GM08714 (cell line): ENCODE measurements around the gene EIF2S3.

Experiments used
- H3K4me3 ChIP-seq: fragments of 200-500 bp; sonication (Bioruptor generic); 2 replicates; pipeline ENCODE4 v1.5.1; 2014; ENCODE audit warnings: mild to moderate bottlenecking, low read length, inconsistent platforms
- ZNF274 ChIP-seq: IDR thresholded peaks from 2 replicates; pipeline ENCODE4 v1.6.1; 2012; ENCODE audit warnings: mild to moderate bottlenecking, low read depth, low read length

The EIF2S3 gene

GRCh38 chrX:24085101-24085500 lies 30.3 kb downstream of the EIF2S3 start:
- no peak for TF ChIP-seq ZNF274
- no peak overlapping the region for H3K4me3 ChIP-seq

GRCh38 chrX:24090300-24091200 lies 35.8 kb downstream of the EIF2S3 start:
- TF ChIP-seq ZNF274, result no peak
- no peak overlapping the region for H3K4me3 ChIP-seq

GRCh38 chrX:24093746-24094145 lies 39.0 kb downstream of the EIF2S3 start:
- no peak overlapping the region for H3K4me3 ChIP-seq
- no peak for TF ChIP-seq ZNF274

GRCh38 chrX:24097741-24098260 lies 43.0 kb downstream of the EIF2S3 start:
- no peak overlapping the region for H3K4me3 ChIP-seq
- no peak for TF ChIP-seq ZNF274

GRCh38 chrX:24098932-24099331 lies 44.2 kb downstream of the EIF2S3 start:
- TF ChIP-seq ZNF274, result no peak
- no peak overlapping the region for H3K4me3 ChIP-seq

GRCh38 chrX:24099394-24099793 lies 44.6 kb downstream of the EIF2S3 start:
- no peak for TF ChIP-seq ZNF274
- no peak overlapping the region for H3K4me3 ChIP-seq

GRCh38 chrX:24100713-24101112 lies 46.0 kb downstream of the EIF2S3 start:
- H3K4me3 ChIP-seq, result no peak overlapping the region
- no peak for TF ChIP-seq ZNF274

- H3K4me3 ChIP-seq, result no peak overlapping the region
- TF ChIP-seq ZNF274, result no peak
Measured at GRCh38 chrX:24110069-24110468, 55.3 kb downstream of the EIF2S3 start.

GRCh38 chrX:24113181-24113580 lies 58.4 kb downstream of the EIF2S3 start:
- TF ChIP-seq ZNF274, result no peak
- no peak overlapping the region for H3K4me3 ChIP-seq

GRCh38 chrX:24117258-24117657 lies 62.5 kb downstream of the EIF2S3 start:
- H3K4me3 ChIP-seq, result no peak overlapping the region
- no peak for TF ChIP-seq ZNF274

GRCh38 chrX:24124244-24124799 lies 69.6 kb downstream of the EIF2S3 start:
- no peak overlapping the region for H3K4me3 ChIP-seq
- no peak for TF ChIP-seq ZNF274

GRCh38 chrX:24125028-24125612 lies 70.4 kb downstream of the EIF2S3 start:
- no peak for TF ChIP-seq ZNF274
- no peak overlapping the region for H3K4me3 ChIP-seq
